Measurements from ENCODE around the gene TMEM11.

Gene TMEM11

GRCh38 chr17:21214015-21214776 is at the start of gene TMEM11:
Gene TMEM11, minus strand, starts transcription at chr17:21214161. Its CDS starts 9 bp downstream, at chr17:21214152.
- DNase-seq (ENCODE audit: low read depth in 2 of 2), result peak; percentile 91 to 96

- no peak for DNase-seq (ENCODE audit: low read depth in 2 of 2)
Measured at GRCh38 chr17:21263376-21263775, 49.4 kb upstream of the TMEM11 start.

- no peak for DNase-seq (ENCODE audit: low read depth in 2 of 2)
Measured at GRCh38 chr17:21262259-21262993, 48.5 kb upstream of the TMEM11 start.

GRCh38 chr17:21258593-21258992 is 44.6 kb upstream of the TMEM11 start:
- no peak for DNase-seq (ENCODE audit: low read depth in 2 of 2)

GRCh38 chr17:21253646-21254441 is 39.9 kb upstream of the TMEM11 start:
- no peak for DNase-seq (ENCODE audit: low read depth in 2 of 2)

GRCh38 chr17:21252796-21253645 is 39.1 kb upstream of the TMEM11 start, which contains the start of gene NATD1:
Gene NATD1, minus strand, starts transcription at chr17:21253410. Its CDS starts 146 bp downstream, at chr17:21253264.
- DNase-seq (ENCODE audit: low read depth in 2 of 2), result peak; percentile 60

GRCh38 chr17:21252289-21252795 is 38.4 kb upstream of the TMEM11 start:
- DNase-seq (ENCODE audit: low read depth in 2 of 2), result no peak

- DNase-seq (ENCODE audit: low read depth in 2 of 2), result no peak
Measured at GRCh38 chr17:21251337-21252010, 37.5 kb upstream of the TMEM11 start.

GRCh38 chr17:21250854-21251253 is 36.9 kb upstream of the TMEM11 start:
- DNase-seq (ENCODE audit: low read depth in 2 of 2), result no peak

- DNase-seq (ENCODE audit: low read depth in 2 of 2), result no peak
Measured at GRCh38 chr17:21249920-21250703, 36.2 kb upstream of the TMEM11 start.

- no peak for DNase-seq (ENCODE audit: low read depth in 2 of 2)
Measured at GRCh38 chr17:21249086-21249795, 35.3 kb upstream of the TMEM11 start.

- no peak for DNase-seq (ENCODE audit: low read depth in 2 of 2)
Measured at GRCh38 chr17:21248500-21248899, 34.5 kb upstream of the TMEM11 start.

GRCh38 chr17:21247552-21248258 is 33.7 kb upstream of the TMEM11 start:
- DNase-seq (ENCODE audit: low read depth in 2 of 2), result no peak

GRCh38 chr17:21246698-21247097 is 32.7 kb upstream of the TMEM11 start:
- no peak for DNase-seq (ENCODE audit: low read depth in 2 of 2)

- DNase-seq (ENCODE audit: low read depth in 2 of 2), result no peak
Measured at GRCh38 chr17:21245639-21246084, 31.7 kb upstream of the TMEM11 start.

- DNase-seq (ENCODE audit: low read depth in 2 of 2), result no peak
Measured at GRCh38 chr17:21243516-21244303, 29.7 kb upstream of the TMEM11 start.

GRCh38 chr17:21242780-21243515 is 29.0 kb upstream of the TMEM11 start:
- no peak for DNase-seq (ENCODE audit: low read depth in 2 of 2)
